T-helper 2 cell treated with Interferon-gamma antibody and Interleukin-4, amounts not matched to agents 100 ng/mL and 5 ng/mL, for 36 hours (primary cell): ENCODE results near the gene TNRC18. TPM values are rescaled to one million over a fixed set of nuclear protein-coding genes. Genes with fewer than 3 reads are reported as not detected.
"Not testable (repeated sequence)": the region's sequence is repeated elsewhere in the genome, so short reads cannot be mapped to it uniquely, and the experiment has no call there.

Source experiments
- intact Hi-C: fragments of 100-400 bp; cut with micrococcal nuclease; formaldehyde crosslinking; loops from one replicate; pipeline ENCODE4 v1.15.1; 2023
- total RNA-seq: library from RNA; stranded (reverse); gene quantifications from 2 replicates; pipeline ENCODE4 v1.2.3, GENCODE V29; 2022

Gene TNRC18
- total RNA-seq, 1 donor from 2014 or later: 51.4 TPM

DNA sequence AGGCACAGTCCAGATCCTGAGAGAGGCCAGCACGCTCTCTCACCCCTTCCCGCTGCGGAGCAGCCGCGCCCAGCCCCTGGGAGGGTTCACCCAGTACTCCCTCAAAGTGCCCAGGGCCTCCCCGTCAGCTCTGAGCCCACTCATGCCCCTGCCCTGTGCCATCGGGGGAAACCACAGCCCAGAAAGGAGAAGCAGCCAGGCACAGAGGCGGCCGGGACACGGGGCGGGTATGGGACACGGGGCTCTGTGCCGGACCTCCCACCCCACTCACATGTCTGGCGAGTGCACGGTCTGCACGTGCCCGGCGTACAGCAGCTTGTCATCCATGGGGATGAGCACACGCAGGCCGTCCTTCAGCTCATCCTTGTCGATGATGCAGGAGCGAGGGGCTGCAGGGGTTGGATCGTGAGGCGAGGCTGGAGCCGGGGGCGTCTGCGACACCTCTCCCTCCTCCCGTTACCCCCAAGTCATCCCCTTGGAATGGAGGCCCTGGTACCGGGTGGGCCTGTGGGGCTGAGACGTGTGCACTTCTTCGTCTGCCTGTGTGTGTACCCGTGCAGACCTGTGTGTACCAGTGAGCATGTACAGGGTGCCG lies 102.7 kb downstream of the TNRC18 start:
- intact Hi-C loops: no loop called here

- intact Hi-C loops: no loop called here
Observed at GRCh38 chr7:5320391-5320790, 103.2 kb downstream of the TNRC18 start.

DNA sequence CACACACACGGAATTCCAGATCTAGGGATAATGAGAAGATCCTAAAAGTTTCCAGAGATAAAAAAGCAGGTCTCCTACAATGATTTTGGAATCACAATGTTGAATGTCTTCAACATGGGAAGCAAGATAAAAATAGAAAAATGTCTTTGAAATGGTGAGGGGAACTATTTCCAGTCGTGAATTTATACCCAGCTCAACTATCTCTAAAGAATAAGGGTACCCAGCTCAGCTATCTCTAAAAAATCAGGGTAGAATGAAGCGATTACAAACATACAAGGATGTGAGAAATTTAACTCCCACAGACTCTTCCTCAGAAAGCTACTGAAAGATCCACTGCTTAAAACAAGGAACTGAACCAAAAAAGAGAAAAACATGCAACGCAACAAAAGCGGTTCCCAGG lies 105.0 kb downstream of the TNRC18 start:
- intact Hi-C loops: not testable (repeated sequence)

DNA sequence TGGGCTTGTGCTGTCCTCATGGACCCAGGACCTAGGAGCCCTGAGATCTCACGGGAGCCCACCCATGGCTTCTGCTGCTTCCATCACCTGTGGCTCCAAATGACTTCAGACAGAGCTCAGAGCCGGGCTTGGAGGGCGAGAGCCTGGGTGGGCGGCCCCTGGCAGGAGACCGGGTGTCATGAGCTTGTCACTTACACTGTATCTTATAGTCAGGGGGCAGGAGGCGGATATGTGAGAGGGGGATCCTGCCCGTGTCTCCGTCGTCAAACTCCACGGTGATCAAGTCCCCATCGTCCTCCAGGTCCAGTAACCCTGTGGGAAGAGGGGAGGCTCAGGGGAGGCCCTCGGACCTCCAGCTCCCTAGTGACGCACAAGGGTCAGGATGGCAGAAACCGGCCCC lies 107.9 kb downstream of the TNRC18 start:
- intact Hi-C loops: no loop called here

GRCh38 chr7:5314864-5315263 lies 108.8 kb downstream of the TNRC18 start:
- intact Hi-C loops: no loop called here

- intact Hi-C loops: not testable (repeated sequence)
Observed at GRCh38 chr7:5313076-5313885, 110.4 kb downstream of the TNRC18 start.

GRCh38 chr7:5312276-5313070 lies 111.2 kb downstream of the TNRC18 start:
- intact Hi-C loops: not testable (repeated sequence)

- intact Hi-C loops: no loop called here
Observed at GRCh38 chr7:5310822-5311405, 112.7 kb downstream of the TNRC18 start.

DNA sequence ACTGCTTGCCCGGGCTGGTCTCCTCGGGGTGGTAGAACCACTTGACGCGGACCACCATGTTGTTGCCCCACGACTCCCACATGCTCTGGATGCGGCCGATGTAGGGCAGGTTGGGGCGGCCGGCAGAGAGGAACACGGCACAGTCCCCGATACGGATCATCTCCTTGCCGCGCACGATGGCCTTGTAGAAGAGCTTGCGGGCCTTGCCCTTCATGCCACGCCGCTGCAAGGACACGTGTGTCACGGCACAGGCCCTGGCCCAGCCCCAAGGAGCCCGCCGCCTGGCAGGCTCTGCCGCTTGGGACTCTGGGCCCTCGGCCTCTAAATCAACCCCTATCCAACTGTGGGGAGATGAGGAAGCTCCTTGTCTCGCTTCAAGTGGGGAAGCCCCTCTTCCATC lies 114.5 kb downstream of the TNRC18 start:
- intact Hi-C loops: no loop called here

DNA sequence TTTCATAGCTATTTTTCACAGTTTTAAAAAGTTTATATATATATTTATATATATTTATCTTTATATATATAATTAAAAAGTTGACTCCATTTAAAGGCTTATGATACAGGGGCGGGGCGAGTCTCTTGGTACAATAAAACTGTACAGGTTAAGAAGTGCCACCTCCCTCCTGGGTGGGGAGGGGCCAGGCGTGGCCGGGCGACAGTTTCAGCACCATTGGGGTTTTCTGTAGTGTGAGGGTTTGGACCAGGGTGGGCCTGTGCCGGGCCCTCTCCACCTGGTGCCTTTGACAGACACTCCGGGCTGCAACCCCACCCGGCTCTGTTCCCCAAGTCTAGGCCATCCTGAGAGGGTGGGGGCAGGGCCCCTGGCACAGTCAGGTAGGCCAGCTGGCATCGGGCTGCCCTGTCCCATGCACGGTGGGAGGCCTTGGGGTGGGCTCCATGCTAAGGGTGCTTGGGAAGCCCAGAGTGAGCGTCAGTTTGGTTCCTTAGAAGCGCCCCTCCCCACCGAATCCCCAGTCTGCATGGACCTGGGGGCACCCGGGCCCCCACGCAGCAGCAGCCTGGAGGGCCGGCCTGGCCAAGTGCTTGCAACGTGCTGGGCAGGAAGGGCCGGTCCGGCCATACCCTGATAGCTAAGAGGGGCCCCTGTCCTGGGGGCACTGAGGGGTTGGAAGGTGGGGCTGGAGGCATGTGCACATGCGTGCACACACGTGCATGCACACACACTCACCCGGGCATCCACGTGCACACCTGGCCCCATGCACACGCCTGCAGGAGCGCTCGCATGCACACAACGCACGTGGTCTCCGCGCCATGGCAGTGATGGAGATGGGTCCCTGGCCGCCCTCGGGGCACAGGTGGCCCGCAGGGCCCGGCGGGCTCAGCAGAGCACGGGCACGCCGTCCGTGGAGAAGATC lies 116.2 kb downstream of the TNRC18 start:
- intact Hi-C loops: not testable (repeated sequence)

- intact Hi-C loops: not testable (repeated sequence)
Observed at GRCh38 chr7:5305050-5305449, 118.6 kb downstream of the TNRC18 start.

- intact Hi-C loops: no loop called here
Observed at GRCh38 chr7:5303591-5304505, 119.8 kb downstream of the TNRC18 start.

DNA sequence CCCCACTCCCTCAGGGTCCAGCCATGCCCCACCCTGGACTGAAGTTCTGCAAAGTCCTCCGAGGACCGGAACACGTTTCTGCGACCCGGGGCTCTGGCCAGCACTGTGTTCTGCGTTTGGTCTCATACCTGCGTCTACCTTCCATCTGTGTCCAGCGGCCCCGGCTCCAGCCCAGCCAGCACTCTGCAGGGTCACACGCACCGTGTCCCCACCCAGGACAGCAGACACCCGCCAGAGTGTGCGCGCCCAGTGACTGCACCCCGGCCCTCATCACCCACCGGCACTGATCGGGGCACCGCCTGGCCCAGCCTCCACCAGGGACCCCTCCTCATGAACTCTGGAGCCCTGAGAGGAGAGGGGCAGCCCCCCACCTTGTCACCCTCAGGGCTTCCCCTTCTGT lies 120.6 kb downstream of the TNRC18 start:
- intact Hi-C loops: no loop called here

- intact Hi-C loops: no loop called here
Observed at GRCh38 chr7:5302577-5302976, 121.1 kb downstream of the TNRC18 start.

DNA sequence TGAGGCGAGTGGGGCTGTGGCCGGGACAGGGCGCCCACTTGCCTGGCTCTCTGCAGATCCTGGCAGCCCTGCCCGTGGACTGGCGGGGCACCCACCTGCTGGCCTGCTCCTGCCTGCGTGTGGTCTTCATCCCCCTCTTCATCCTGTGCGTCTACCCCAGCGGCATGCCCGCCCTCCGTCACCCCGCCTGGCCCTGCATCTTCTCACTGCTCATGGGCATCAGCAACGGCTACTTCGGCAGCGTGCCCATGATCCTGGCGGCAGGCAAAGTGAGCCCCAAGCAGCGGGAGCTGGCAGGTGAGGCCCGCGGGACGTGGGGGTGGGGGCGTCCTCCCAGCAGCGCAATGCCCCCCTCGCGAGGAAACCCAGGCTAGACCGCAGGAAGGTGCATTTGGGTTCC lies 123.3 kb downstream of the TNRC18 start:
- intact Hi-C loops: no loop called here

DNA sequence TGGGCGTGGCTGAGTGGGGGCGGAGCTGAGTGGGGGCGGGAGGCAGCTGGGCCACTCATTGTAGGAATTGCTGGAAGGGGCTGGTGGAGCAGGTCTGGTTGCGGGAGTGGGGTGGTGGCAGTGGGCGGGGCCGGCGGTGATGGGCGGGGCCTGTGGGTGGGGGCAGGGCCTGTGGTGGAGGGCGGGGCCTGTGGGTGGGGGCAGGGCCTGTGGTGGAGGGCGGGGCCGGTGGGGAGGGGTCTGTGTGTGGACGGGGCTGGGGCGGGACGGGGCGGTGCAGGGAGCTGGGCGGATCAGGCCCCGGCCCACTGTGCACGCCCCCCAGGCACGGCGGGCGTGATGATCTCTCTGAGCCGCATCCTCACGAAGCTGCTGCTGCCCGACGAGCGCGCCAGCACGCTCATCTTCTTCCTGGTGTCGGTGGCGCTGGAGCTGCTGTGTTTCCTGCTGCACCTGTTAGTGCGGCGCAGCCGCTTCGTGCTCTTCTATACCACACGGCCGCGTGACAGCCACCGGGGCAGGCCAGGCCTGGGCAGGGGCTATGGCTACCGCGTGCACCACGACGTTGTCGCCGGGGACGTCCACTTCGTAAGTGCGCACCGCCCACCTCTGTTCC lies 126.9 kb downstream of the TNRC18 start:
- intact Hi-C loops: loop anchor here (1.0 kb wide), 1 partner anchor 14 kb away; the partner anchor contains the start of gene SLC29A4

DNA sequence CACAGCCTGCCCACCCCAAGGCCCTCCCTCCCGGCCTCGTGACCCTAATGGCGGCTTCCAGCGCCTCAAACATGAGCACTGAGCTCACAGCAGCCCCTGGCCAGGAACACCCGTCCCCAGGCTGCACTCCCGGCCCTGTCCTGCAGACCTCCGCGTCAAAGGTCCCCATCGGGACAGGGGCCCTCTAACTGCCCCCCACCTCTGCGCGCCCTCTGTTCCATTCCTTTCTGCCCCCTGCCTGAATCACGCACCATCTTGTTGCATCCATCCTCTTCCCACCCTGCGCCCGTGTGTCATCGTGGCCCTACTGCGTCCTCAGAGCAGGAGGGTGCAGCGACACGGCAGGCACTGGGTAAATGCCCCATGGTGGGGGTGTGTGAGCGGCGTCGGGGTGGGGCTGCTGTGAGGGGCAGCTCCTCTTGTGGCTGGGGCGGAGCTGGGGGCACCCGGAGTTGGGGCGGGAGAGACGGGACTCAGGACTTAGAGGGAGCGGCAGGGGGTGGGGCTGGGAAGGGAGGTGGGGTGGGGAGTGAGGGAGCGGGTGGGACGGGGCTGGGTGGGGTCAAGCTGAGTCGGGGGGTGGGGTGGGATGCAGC lies 127.5 kb downstream of the TNRC18 start:
- intact Hi-C loops: loop anchor here (1.0 kb wide), 1 partner anchor 14 kb away; the partner anchor contains the start of gene SLC29A4
